Measurements from ENCODE around the gene ASPSCR1. TPM values are rescaled to one million over a fixed set of nuclear protein-coding genes. Genes with fewer than 3 reads are reported as not detected.

ASPSCR1 gene
- total and polyA plus RNA-seq, 2 of the 4 experiments (the other 2 are of a cell fraction): 7.2 to 17.2 TPM

DNA sequence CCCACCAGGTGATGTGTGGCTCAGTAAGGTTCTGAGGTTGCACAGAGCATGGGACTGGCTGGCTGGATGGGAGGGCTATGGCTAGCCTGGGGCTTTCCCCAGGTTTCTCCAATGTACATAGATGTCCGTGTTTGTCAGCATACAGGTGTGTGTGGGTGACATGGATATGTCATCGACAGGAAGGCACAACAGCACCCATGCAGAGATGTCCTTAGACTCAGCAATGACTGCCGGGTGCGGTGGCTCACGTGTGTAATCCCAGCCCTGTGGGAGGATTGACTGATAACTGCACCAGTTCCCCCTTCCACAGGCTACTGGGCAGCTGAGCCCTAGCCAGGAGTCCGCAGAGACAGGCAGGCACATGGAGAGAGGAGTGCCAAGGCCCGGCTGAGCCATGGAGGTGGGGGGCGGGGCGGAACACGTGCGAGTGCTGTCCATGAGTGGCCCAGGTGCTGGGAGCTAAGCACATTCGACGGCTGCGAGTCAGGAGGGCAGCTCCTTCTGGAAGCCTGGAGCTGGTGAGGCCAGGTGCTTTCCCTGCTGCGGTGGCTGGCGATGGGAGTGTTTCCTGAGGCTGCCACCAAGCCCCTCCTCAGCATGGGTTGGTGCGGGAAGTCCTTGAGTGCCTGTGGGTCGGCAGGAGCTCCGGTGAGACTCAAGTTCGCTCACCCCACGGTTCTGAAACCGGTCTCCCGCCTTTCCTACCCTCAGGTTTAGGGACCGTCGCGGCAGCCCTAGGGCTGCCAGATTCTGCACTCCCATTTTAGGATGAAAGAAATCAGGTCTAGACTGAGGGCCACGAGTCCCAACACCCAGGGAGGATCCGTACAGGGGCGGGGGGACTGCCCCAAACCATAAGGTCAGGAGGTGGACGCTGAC is 858 bp upstream of the ASPSCR1 start:
- peak overlapping the region; percentile 90 for H3K23ac ChIP-seq (ENCODE audit: low read depth, low read length)
- H4K91ac ChIP-seq (ENCODE audit: insufficient read depth, low read depth, low read length): peak overlapping the region; percentile 84
- no peak overlapping the region for H3K56ac ChIP-seq (ENCODE audit: extremely low read depth, insufficient read depth, low read length)
- peaks cover 3% of the 10 kb centered on the region for H3K9me3 ChIP-seq (ENCODE audit: control insufficient read depth, insufficient read depth, low read length)
- intact Hi-C loops (cut with micrococcal nuclease) (loop anchor here (2.0 kb wide), 1 partner anchor 40 kb away; the partner anchor contains the start of gene PYCR1), dilution Hi-C loops (cut with HindIII; ENCODE audit: low sequenced_read_pairs, unreplicated experiment) (no loop called here), in situ Hi-C loops (cut with MboI; ENCODE audit: low sequenced_read_pairs) (no loop called here)
- peak overlapping the region; percentile 71 for H2AK5ac ChIP-seq (ENCODE audit: low read depth, low read length)
- H3K4me2 ChIP-seq (ENCODE audit: low read depth, low read length): peak overlapping the region; percentile 94
- H2AFZ ChIP-seq (replicated peaks; ENCODE audit: low read length, poor library complexity): peak overlapping the region; percentile 92
- DNase-seq (no peak), ATAC-seq (ENCODE audit: low read depth) (no peak)
- H3K4me1 ChIP-seq (ENCODE audit: control insufficient read depth, insufficient read depth, low read length): peaks cover 3% of the 10 kb centered on the region
- H3K4ac ChIP-seq (ENCODE audit: low read depth, low read length): peak overlapping the region; percentile 82
- peak overlapping the region; percentile 64 for H3K9ac ChIP-seq (ENCODE audit: low read depth, low read length)
- CTCF ChIA-PET: no interaction called here
- H3K27ac ChIP-seq (ENCODE audit: insufficient read depth, low read length): peak overlapping the region; percentile 59
- WGBS, 2 experiments (ENCODE audit: extremely low coverage in 2 of 2, insufficient read length in 1 of 2): 24% methylated on average over 14 of the region's 30 CpGs; no CpG with 5 or more reads in 1 of the 2 experiments
- H2BK5ac ChIP-seq (ENCODE audit: low read depth, low read length, poor library complexity, severe bottlenecking): peak overlapping the region; percentile 69
- H4K5ac ChIP-seq (ENCODE audit: low read depth, low read length): peak overlapping the region; percentile 90
- peak overlapping the region; percentile 7; the same call in 1 of the 2 replicates for H3K18ac ChIP-seq (ENCODE audit: low read depth, low read length)
- H3K36me3 ChIP-seq (ENCODE audit: control insufficient read depth, insufficient read depth, low read length): peaks cover 3% of the 10 kb centered on the region; the same call in 1 of the 2 replicates
- peak overlapping the region; percentile 98 for H2AK9ac ChIP-seq (replicated peaks; ENCODE audit: low read depth, low read length, poor library complexity)
- H2BK15ac ChIP-seq (ENCODE audit: low read depth, low read length): peak overlapping the region; percentile 15; the same call in 1 of the 3 replicates
- H3K27me3 ChIP-seq (ENCODE audit: control insufficient read depth, insufficient read depth, low read length): no peaks in the 10 kb centered on the region; the same call in 1 of the 2 replicates
- H2BK120ac ChIP-seq (ENCODE audit: low read depth, low read length): peak overlapping the region; percentile 8; the same call in 1 of the 2 replicates
- peaks cover 13% of the 10 kb centered on the region for H3K9me1 ChIP-seq (ENCODE audit: insufficient read depth, low read length)
- TF ChIP-seq, protein P1, sequence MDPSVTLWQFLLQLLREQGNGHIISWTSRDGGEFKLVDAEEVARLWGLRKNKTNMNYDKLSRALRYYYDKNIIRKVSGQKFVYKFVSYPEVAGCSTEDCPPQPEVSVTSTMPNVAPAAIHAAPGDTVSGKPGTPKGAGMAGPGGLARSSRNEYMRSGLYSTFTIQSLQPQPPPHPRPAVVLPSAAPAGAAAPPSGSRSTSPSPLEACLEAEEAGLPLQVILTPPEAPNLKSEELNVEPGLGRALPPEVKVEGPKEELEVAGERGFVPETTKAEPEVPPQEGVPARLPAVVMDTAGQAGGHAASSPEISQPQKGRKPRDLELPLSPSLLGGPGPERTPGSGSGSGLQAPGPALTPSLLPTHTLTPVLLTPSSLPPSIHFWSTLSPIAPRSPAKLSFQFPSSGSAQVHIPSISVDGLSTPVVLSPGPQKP (IDR thresholded peaks at IDR 0.05; ENCODE audit: borderline replicate concordance, low read depth, low read length): no peak
- no peak for TF ChIP-seq FOS (IDR thresholded peaks at IDR 0.05; ENCODE audit: low read depth, low read length)
- peak overlapping the region; percentile 79 for H3K4me3 ChIP-seq (ENCODE audit: insufficient read depth, low read depth, low read length)
- H3K14ac ChIP-seq (replicated peaks; ENCODE audit: low read depth, low read length): peak overlapping the region; percentile 100
- H4K20me1 ChIP-seq (ENCODE audit: insufficient read depth, low read length): no peaks in the 10 kb centered on the region
- POLR2A ChIA-PET (ENCODE audit: unreplicated experiment): no interaction called here
- no peak overlapping the region for H2BK20ac ChIP-seq (ENCODE audit: low read depth, low read length)
- no TSS peak for BruUV-seq (replicated peaks)
- H4K8ac ChIP-seq (ENCODE audit: low read depth in 2 of 2, low read length in 2 of 2): peak overlapping the region; percentile 73 to 97
- peaks cover 10 to 21% of the 10 kb centered on the region in 2 experiments; a peak in 3 of 4 replicates for H3K79me1 ChIP-seq (ENCODE audit: low read depth in 1 of 2, low read length in 2 of 2)
